ENCODE measurements around the gene PADI3. TPM values are rescaled to one million over a fixed set of nuclear protein-coding genes. Genes with fewer than 3 reads are reported as not detected.

PADI3 gene
- total and polyA plus RNA-seq, 3 donors from 2014 or later, result 0.63 to 1.2 (median 0.80) TPM

DNA sequence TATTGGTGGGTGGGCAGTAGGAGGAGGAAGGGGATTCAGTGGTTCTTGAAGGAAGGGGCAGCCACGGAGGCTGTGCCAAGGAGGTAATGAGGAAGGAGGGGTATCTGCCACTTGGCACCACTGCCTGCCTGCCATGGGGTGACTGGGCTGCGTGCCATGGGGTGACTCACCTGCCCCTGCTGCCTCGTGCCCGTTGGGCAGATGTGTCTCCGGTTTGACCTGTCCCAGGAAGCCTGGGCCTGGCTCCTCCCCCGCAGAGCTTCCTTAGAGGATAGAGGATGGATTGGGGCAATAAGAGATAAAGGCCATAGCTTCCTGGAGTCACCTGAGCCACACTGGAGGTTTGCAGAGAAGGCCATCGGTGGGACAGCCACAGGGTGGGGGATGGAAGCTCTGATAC lies 1.7 kb downstream of the PADI3 start:
- 54 to 84% methylated on average over 7 of the region's 7 CpGs for WGBS, 2 donors
- Histone ChIP-seq H3K36me3 (ENCODE audit: low read depth, missing control alignments) (no peaks in the 10 kb centered on the region), H3K9me3 (no peaks in the 10 kb centered on the region), H3K4me3 (no peak overlapping the region), H3K27me3 (no peaks in the 10 kb centered on the region), H3K4me1 (no peaks in the 10 kb centered on the region), H3K27ac (no peak overlapping the region)
- intact Hi-C loops (cut with DNase I; ENCODE audit: low total_unique reads), result no loop called here
- TF ChIP-seq, protein P1, sequence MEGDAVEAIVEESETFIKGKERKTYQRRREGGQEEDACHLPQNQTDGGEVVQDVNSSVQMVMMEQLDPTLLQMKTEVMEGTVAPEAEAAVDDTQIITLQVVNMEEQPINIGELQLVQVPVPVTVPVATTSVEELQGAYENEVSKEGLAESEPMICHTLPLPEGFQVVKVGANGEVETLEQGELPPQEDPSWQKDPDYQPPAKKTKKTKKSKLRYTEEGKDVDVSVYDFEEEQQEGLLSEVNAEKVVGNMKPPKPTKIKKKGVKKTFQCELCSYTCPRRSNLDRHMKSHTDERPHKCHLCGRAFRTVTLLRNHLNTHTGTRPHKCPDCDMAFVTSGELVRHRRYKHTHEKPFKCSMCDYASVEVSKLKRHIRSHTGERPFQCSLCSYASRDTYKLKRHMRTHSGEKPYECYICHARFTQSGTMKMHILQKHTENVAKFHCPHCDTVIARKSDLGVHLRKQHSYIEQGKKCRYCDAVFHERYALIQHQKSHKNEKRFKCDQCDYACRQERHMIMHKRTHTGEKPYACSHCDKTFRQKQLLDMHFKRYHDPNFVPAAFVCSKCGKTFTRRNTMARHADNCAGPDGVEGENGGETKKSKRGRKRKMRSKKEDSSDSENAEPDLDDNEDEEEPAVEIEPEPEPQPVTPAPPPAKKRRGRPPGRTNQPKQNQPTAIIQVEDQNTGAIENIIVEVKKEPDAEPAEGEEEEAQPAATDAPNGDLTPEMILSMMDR (IDR thresholded peaks at IDR 0.05), result no peak
- TF ChIP-seq POLR2A (IDR thresholded peaks at IDR 0.05), result no peak
- DNase-seq, result no peak

DNA sequence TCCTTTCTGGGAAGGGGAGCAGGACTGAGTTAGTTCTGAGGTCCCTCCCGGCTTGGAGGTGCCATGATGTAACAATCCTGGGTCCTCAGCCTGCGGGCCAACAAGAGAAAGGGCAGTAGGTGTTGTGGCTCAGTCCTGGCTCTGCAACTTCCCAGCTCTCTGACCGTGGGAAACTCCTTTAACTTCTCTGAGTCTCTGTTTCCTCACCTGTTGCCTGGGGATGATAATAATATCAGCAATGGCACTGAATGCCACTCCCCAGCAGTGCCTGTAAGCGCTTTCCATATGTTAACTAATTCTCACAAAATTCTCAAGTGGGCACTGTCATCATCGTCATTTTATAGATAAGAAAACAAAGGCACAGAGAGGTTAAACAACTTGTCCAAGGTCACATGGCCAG lies 2.3 kb downstream of the PADI3 start:
- no peak overlapping the region for H3K27ac ChIP-seq
- no peaks in the 10 kb centered on the region for H3K27me3 ChIP-seq
- 78 to 81% methylated on average over 5 of the region's 5 CpGs for WGBS, 2 donors
- no peak overlapping the region for H3K4me3 ChIP-seq
- TF ChIP-seq, protein P1 (IDR thresholded peaks at IDR 0.05), result no peak
- TF ChIP-seq POLR2A (IDR thresholded peaks at IDR 0.05), result no peak
- H3K9me3 ChIP-seq, result no peaks in the 10 kb centered on the region
- H3K36me3 ChIP-seq (ENCODE audit: low read depth, missing control alignments), result no peaks in the 10 kb centered on the region
- no peaks in the 10 kb centered on the region for H3K4me1 ChIP-seq
- intact Hi-C loops (cut with DNase I; ENCODE audit: low total_unique reads), result no loop called here
- DNase-seq, result no peak

DNA sequence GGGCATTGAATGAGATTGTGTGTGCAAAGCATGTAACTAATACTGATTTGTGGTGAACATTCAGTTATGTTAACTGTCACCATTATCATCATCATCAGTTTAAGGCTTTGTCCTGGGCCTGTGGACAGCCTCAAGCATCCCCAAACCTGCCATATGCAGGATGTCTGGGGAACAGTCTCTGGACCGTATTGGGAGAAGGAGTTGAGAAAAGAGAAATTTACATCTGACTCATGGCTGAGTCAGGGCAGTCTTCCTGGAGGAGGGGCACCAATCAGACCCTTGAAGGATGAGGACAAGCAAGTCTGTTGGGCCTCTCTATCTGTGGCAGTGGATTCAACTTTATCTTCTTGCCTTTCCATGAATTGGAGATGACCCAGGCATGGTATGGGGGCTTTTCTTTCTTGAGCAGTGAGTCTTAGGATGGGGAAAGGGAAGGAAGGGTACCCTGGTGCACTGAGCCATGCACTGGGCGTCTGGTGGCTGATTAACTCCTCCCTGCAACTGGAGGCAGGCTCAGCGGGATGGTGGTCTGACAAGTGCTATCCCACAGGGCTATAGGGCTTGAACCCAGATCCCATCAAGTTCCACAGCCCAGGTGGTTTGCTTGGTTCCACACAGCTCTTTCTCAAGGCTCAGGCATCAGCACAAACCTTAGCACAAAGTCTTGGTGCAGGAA lies 2.9 kb downstream of the PADI3 start:
- no peaks in the 10 kb centered on the region for H3K9me3 ChIP-seq
- intact Hi-C loops (cut with DNase I; ENCODE audit: low total_unique reads), result no loop called here
- no peaks in the 10 kb centered on the region for H3K27me3 ChIP-seq
- no peak overlapping the region for H3K4me3 ChIP-seq
- DNase-seq, result no peak
- TF ChIP-seq POLR2A (IDR thresholded peaks at IDR 0.05), result no peak
- TF ChIP-seq, protein P1 (IDR thresholded peaks at IDR 0.05), result no peak
- H3K4me1 ChIP-seq, result no peaks in the 10 kb centered on the region
- WGBS, 2 donors, result 68 to 78% methylated on average over 3 of the region's 3 CpGs
- H3K27ac ChIP-seq, result no peak overlapping the region
- H3K36me3 ChIP-seq (ENCODE audit: low read depth, missing control alignments), result no peaks in the 10 kb centered on the region

DNA sequence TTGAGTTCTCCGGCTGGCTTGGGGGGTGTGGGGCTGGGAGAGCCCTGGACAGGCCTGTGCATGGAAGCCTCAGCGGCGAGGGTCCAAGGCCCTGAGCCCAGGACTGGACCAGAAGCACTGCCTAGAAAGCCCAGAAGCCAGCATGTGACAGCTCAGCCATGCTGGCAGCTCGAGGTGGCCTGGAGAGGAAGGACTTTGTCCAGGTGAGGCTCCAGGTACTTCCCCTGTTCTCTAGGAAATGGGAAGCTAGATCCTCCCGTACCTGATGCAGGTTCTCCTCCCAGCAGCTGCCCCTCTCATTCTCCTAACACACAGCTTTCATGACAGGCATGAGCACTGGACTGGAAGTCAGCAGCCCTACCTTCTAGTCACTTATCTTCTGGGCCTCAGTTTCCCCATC lies 6.4 kb downstream of the PADI3 start:
- no peak for DNase-seq
- Histone ChIP-seq H3K4me1 (no peaks in the 10 kb centered on the region), H3K36me3 (ENCODE audit: low read depth, missing control alignments) (no peaks in the 10 kb centered on the region), H3K9me3 (no peaks in the 10 kb centered on the region), H3K27ac (no peak overlapping the region), H3K27me3 (no peaks in the 10 kb centered on the region), H3K4me3 (no peak overlapping the region)
- 80% methylated on average over 5 of the region's 5 CpGs; no CpG with 5 or more reads in 1 of the 2 donors for WGBS, 2 donors
- TF ChIP-seq, protein P1 (IDR thresholded peaks at IDR 0.05), result no peak
- no peak for TF ChIP-seq POLR2A (IDR thresholded peaks at IDR 0.05)
- intact Hi-C loops (cut with DNase I; ENCODE audit: low total_unique reads), result no loop called here
